B cell (primary cell): Measurements from ENCODE around the gene USB1. TPM values are rescaled to one million over a fixed set of nuclear protein-coding genes. Genes with fewer than 3 reads are reported as not detected.

Experiments used
- ATAC-seq: fragments of 200-7000 bp; cut with Tn5 transposase; one replicate; pipeline ENCODE4 v1.10.0; 2021; ENCODE audit warnings: low read depth, mild to moderate bottlenecking, moderate number of reproducible peaks, moderate library complexity
- CTCF ChIA-PET: fragments of 350-600 bp; sonication (Branson Sonifier 250); formaldehyde crosslinking; loops from one replicate; lab custom pipeline; 2021; ENCODE audit warnings: antibody characterized with exemption, inconsistent platforms; lab: Charles Lee
- POLR2A ChIA-PET: fragments of 350-600 bp; sonication (Branson Sonifier 250); formaldehyde crosslinking; loops from one replicate; lab custom pipeline; 2021; ENCODE audit warnings: antibody characterized with exemption; lab: Charles Lee
- DNase-seq: peaks from one replicate; pipeline ENCODE4 v3.0.0; 2013
- H2AFZ ChIP-seq: 2 replicates; pipeline ENCODE4 v1.6.1; 2012; ENCODE audit warnings: mild to moderate bottlenecking, low read depth, low read length; ENCODE audit not compliant: insufficient read depth, poor library complexity, severe bottlenecking
- H3K27ac ChIP-seq, 2 donors: 1 replicate in 1 of 2; 2 replicates in 1 of 2; pipeline ENCODE4 v1.5.1; 2012 to 2013; ENCODE audit warnings: low read length in 2 of 2, mild to moderate bottlenecking in 2 of 2, moderate library complexity in 1 of 2
- H3K27me3 ChIP-seq, 4 experiments: fragments of 200-600 bp in 1 of 4; sonication (generic) in 1 of 4; replicated peaks in 1 of 4; 1 replicate in 2 of 4; 2 replicates in 2 of 4; pipeline versions ENCODE4 v1.6.1 to v1.7.0; 2013 to 2016; ENCODE audit warnings: low read length in 3 of 4, mild to moderate bottlenecking in 2 of 4, mixed read lengths in 1 of 4, moderate library complexity in 1 of 4; ENCODE audit not compliant: insufficient read depth in 4 of 4, control insufficient read depth in 3 of 4; ENCODE audit errors: control extremely low read depth in 1 of 4
- H3K36me3 ChIP-seq, 2 experiments: replicated peaks in 1 of 2; 1 replicate in 1 of 2; 2 replicates in 1 of 2; pipeline versions ENCODE4 v1.6.1 to v1.7.1; 2013; ENCODE audit warnings: low read length in 1 of 2; ENCODE audit not compliant: insufficient read depth in 2 of 2, control insufficient read depth in 1 of 2; ENCODE audit errors: control extremely low read depth in 1 of 2, extremely low read depth in 1 of 2
- H3K4me1 ChIP-seq, 2 donors: fragments of 200-600 bp in 1 of 2; sonication (generic) in 1 of 2; 1 replicate in 1 of 2; 2 replicates in 1 of 2; pipeline versions ENCODE4 v1.5.1 to v1.6.1; 2013 to 2017; ENCODE audit warnings: low read length in 2 of 2; ENCODE audit not compliant: control insufficient read depth in 2 of 2, insufficient read depth in 2 of 2
- H3K4me2 ChIP-seq: replicated peaks from 2 replicates; pipeline ENCODE3; 2012; ENCODE audit warnings: mild to moderate bottlenecking, low read depth, low read length; ENCODE audit not compliant: poor library complexity, severe bottlenecking
- H3K4me3 ChIP-seq, 5 experiments: fragments of 200-600 bp in 1 of 5; sonication (generic) in 1 of 5; 1 replicate in 3 of 5; 2 replicates in 2 of 5; pipeline versions ENCODE4 v1.5.1 to v1.7.0; 2011 to 2016; ENCODE audit warnings: low read length in 4 of 5, mild to moderate bottlenecking in 4 of 5, low read depth in 2 of 5, control low read depth in 1 of 5, moderate library complexity in 1 of 5; ENCODE audit not compliant: insufficient read depth in 1 of 5; ENCODE audit errors: control extremely low read depth in 1 of 5, extremely low read depth in 1 of 5
- H3K79me2 ChIP-seq: fragments of 200-600 bp; sonication (generic); one replicate; pipeline ENCODE4 v1.6.0; 2016; ENCODE audit warnings: low read length; ENCODE audit not compliant: control insufficient read depth, insufficient read depth
- H3K9ac ChIP-seq: fragments of 200-600 bp; sonication (generic); 2 replicates; pipeline ENCODE4 v1.6.1; 2017; ENCODE audit warnings: mild to moderate bottlenecking, low read length, moderate library complexity
- H3K9me3 ChIP-seq, 3 donors: one replicate each; pipeline versions ENCODE4 v1.6.1 to v1.7.1; 2013; ENCODE audit warnings: low read length in 2 of 3; ENCODE audit not compliant: control insufficient read depth in 2 of 3, insufficient read depth in 1 of 3; ENCODE audit errors: control extremely low read depth in 1 of 3
- H4K20me1 ChIP-seq: 2 replicates; pipeline ENCODE4 v1.6.0; 2012; ENCODE audit warnings: mild to moderate bottlenecking, low read length; ENCODE audit not compliant: insufficient read depth, control insufficient read depth, poor library complexity, severe bottlenecking
- H3K27ac Mint-ChIP-seq: one replicate; pipeline ENCODE4 v1.8.0; 2021; ENCODE audit warnings: mixed read lengths
- H3K27me3 Mint-ChIP-seq: one replicate; pipeline ENCODE4 v1.8.0; 2021; ENCODE audit warnings: mixed read lengths
- H3K4me1 Mint-ChIP-seq: one replicate; pipeline ENCODE4 v1.8.0; 2021; ENCODE audit warnings: mixed read lengths
- H3K4me3 Mint-ChIP-seq: one replicate; pipeline ENCODE4 v1.8.0; 2021; ENCODE audit warnings: mixed read lengths
- H3K9me3 Mint-ChIP-seq: one replicate; pipeline ENCODE4 v1.8.0; 2022; ENCODE audit warnings: mixed read lengths; ENCODE audit not compliant: insufficient read depth
- CTCF ChIP-seq: fragments of 200-600 bp; IDR thresholded peaks from one replicate; pipeline ENCODE4 v1.8.0; 2022; ENCODE audit warnings: antibody characterized with exemption, mild to moderate bottlenecking
- EZH2 ChIP-seq: IDR thresholded peaks from 2 replicates; pipeline ENCODE4 v1.6.1; 2012; ENCODE audit warnings: borderline replicate concordance, low read depth, mild to moderate bottlenecking, moderate library complexity, low read length; ENCODE audit not compliant: insufficient read depth, poor library complexity, severe bottlenecking
- WGBS: methylation state at CpG from one replicate; pipeline ENCODE4 v1.1.5; 2013; ENCODE audit warnings: missing lambda C conversion rate; ENCODE audit not compliant: insufficient coverage; 5-methylcytosine and 5-hydroxymethylcytosine counted together
- intact Hi-C: fragments of 100-400 bp; cut with micrococcal nuclease; formaldehyde crosslinking; loops from one replicate; pipeline ENCODE4 v1.10.0; 2022
- polyA plus RNA-seq: library from polyadenylated mRNA; depleted of rRNA; stranded (reverse); fragments of >200 nt; gene quantifications from 2 replicates; pipeline ENCODE4 v1.2.3, GENCODE V29; 2012
- total RNA-seq, 2 donors: library from RNA; stranded (reverse); fragments of 120-200 nt in 1 of 2; gene quantifications; 1 replicate in 1 of 2; 2 replicates in 1 of 2; pipeline versions ENCODE4 v1.2.3 to v1.2.4, GENCODE V29; 2013 to 2022

USB1 gene
- total and polyA plus RNA-seq, 2 donors (not counting 1 experiment from before 2014, with no cell fraction given), result 32.8 to 37.0 TPM

DNA sequence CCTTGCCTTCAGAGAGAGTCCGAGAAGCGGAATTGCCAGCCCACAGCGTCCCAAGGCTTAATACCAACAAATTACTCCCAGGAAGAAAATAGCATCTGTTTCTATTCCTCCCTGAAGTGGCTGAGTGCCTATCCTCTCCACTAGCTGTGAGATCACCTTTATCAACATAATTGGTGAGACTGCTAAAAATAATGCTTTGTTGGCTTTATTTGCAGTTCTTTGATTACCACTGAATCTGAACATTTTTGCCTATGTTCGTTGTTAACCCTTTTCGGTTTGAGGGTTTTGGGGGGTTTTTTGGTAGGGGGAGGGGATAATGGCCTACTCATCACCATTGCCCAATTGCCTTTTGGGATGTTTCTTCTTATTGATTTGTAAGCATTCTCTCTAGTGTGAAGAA, 55.4 kb downstream of the USB1 start:
- Histone ChIP-seq H3K9ac (no peak overlapping the region), H3K27ac (no peak overlapping the region), H3K27me3 (no peaks in the 10 kb centered on the region), H4K20me1 (no peaks in the 10 kb centered on the region), H3K4me1 (no peaks in the 10 kb centered on the region), H3K9me3 (no peaks in the 10 kb centered on the region), H2AFZ (no peak overlapping the region), H3K79me2 (no peaks in the 10 kb centered on the region), H3K4me2 (no peak overlapping the region), H3K36me3 (no peaks in the 10 kb centered on the region), H3K4me3 (no peak overlapping the region)
- Mint-ChIP-seq H3K4me1 (no peaks in the 10 kb centered on the region), H3K27ac (no peak overlapping the region), H3K4me3 (no peak overlapping the region), H3K27me3 (no peaks in the 10 kb centered on the region), H3K9me3 (no peaks in the 10 kb centered on the region)
- WGBS, result 90% methylated on average over 3 of the region's 5 CpGs
- ChIA-PET POLR2A (no interaction called here), CTCF (interaction anchor here (0.7 kb wide), 1 partner anchor 290 kb away, joined by 3 read pairs; no protein-coding TSS in a partner anchor)
- no peak for DNase-seq
- TF ChIP-seq EZH2 (no peak), CTCF (no peak)
- intact Hi-C loops, result no loop called here
- no peak for ATAC-seq

DNA sequence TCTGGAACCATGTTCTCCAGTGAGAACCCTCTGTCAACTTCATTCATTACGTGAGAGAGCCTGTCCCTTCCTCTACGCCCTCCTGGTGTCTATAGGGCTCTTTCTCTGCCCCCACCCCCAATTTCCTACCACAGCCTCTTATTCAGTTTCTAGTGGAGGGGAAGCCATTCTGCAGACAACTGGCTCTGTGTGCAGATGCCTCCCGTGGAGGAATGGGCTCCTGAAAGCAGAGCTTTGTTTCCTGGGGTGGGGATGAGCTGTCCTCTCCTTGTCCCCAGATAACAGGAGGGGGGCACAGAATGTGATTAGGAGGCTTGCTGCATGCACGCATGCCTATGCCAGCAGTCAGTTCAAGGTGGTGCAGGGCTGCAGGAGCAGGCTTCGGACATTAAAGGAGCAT, 55.9 kb downstream of the USB1 start:
- ChIA-PET POLR2A (no interaction called here), CTCF (no interaction called here)
- H3K27ac Mint-ChIP-seq, result no peak overlapping the region
- Histone ChIP-seq H3K27ac (no peak overlapping the region), H3K4me1 (no peaks in the 10 kb centered on the region), H3K9me3 (no peaks in the 10 kb centered on the region), H4K20me1 (no peaks in the 10 kb centered on the region), H3K9ac (no peak overlapping the region), H3K27me3 (no peaks in the 10 kb centered on the region), H3K4me2 (no peak overlapping the region), H3K36me3 (no peaks in the 10 kb centered on the region), H3K79me2 (no peaks in the 10 kb centered on the region), H2AFZ (no peak overlapping the region), H3K4me3 (no peak overlapping the region)
- intact Hi-C loops, result no loop called here
- TF ChIP-seq EZH2 (no peak), CTCF (no peak)
- no peaks in the 10 kb centered on the region for H3K4me1 Mint-ChIP-seq
- no peaks in the 10 kb centered on the region for H3K9me3 Mint-ChIP-seq
- ATAC-seq, result no peak
- H3K27me3 Mint-ChIP-seq, result no peaks in the 10 kb centered on the region
- no peak for DNase-seq
- WGBS, result 79% methylated on average over 4 of the region's 5 CpGs
- H3K4me3 Mint-ChIP-seq, result no peak overlapping the region
